Activated CD4-positive, CD25-positive, alpha-beta regulatory T cell treated with anti-CD3 and anti-CD28 coated beads, Interleukin-2, amount 50 U/mL, for 16 hours (primary cell): ENCODE measurements around the gene KRT23.

Experiments
- DNase-seq: peaks from one replicate; pipeline ENCODE4 v3.0.0-alpha.2; 2020; ENCODE audit warnings: low read depth, low spot score

The KRT23 gene

GRCh38 chr17:40937384-40937819 is at the start of gene KRT23:
Gene KRT23, minus strand, starts transcription at chr17:40937646. Its CDS starts 1,043 bp downstream, at chr17:40936603.
- no peak for DNase-seq

GRCh38 chr17:40986920-40987319 is 49.5 kb upstream of the KRT23 start:
- no peak for DNase-seq

GRCh38 chr17:40984226-40984625 is 46.8 kb upstream of the KRT23 start, which contains the start of gene KRT40:
Gene KRT40, minus strand, starts transcription at chr17:40984326. Its CDS starts 53 bp downstream, at chr17:40984273.
- no peak for DNase-seq

- no peak for DNase-seq
Observed at GRCh38 chr17:40981115-40981514, 43.7 kb upstream of the KRT23 start.

GRCh38 chr17:40980596-40980995 is 43.1 kb upstream of the KRT23 start:
- no peak for DNase-seq

GRCh38 chr17:40980117-40980516 is 42.7 kb upstream of the KRT23 start:
- DNase-seq = no peak

- DNase-seq = no peak
Observed at GRCh38 chr17:40978575-40979151, 41.2 kb upstream of the KRT23 start.

- DNase-seq = no peak
Observed at GRCh38 chr17:40975516-40975915, 38.1 kb upstream of the KRT23 start.

- no peak for DNase-seq
Observed at GRCh38 chr17:40974366-40974765, 36.9 kb upstream of the KRT23 start.

- no peak for DNase-seq
Observed at GRCh38 chr17:40967582-40967981, 30.1 kb upstream of the KRT23 start.

GRCh38 chr17:40966848-40967247 is 29.4 kb upstream of the KRT23 start, which contains the start of gene KRT39:
Gene KRT39, minus strand, starts transcription at chr17:40966948. Its CDS starts 92 bp downstream, at chr17:40966856.
- no peak for DNase-seq

- DNase-seq = no peak
Observed at GRCh38 chr17:40963838-40964237, 26.4 kb upstream of the KRT23 start.

GRCh38 chr17:40962059-40962561 is 24.7 kb upstream of the KRT23 start:
- DNase-seq = no peak

GRCh38 chr17:40961591-40961990 is 24.1 kb upstream of the KRT23 start:
- no peak for DNase-seq

GRCh38 chr17:40960144-40960543 is 22.7 kb upstream of the KRT23 start:
- no peak for DNase-seq

- DNase-seq = no peak
Observed at GRCh38 chr17:40958086-40958953, 20.9 kb upstream of the KRT23 start.

GRCh38 chr17:40956401-40957254 is 19.2 kb upstream of the KRT23 start:
- no peak for DNase-seq

- no peak for DNase-seq
Observed at GRCh38 chr17:40953881-40954280, 16.4 kb upstream of the KRT23 start.

GRCh38 chr17:40952661-40953060 is 15.2 kb upstream of the KRT23 start:
- no peak for DNase-seq

- no peak for DNase-seq
Observed at GRCh38 chr17:40952154-40952553, 14.7 kb upstream of the KRT23 start.

- no peak for DNase-seq
Observed at GRCh38 chr17:40951011-40951622, 13.7 kb upstream of the KRT23 start.
